K562 (cell line): ENCODE data around the gene RANBP3. TPM values are rescaled to one million over a fixed set of nuclear protein-coding genes. Genes with fewer than 3 reads are reported as not detected.
A peak's percentile ranks its signal among the peaks of the same experiment; 100 is the strongest.

Source experiments
- BRD9 ChIP-seq: fragments of 450-650 bp; IDR thresholded peaks from 2 replicates; pipeline ENCODE4 v1.6.1; 2018; ENCODE audit warnings: low read depth; ENCODE audit not compliant: partially characterized antibody
- CEBPB ChIP-seq: fragments of 450-650 bp; IDR thresholded peaks from 2 replicates; pipeline ENCODE4 v1.6.1; 2016; ENCODE audit warnings: missing genetic modification characterization, missing compliant biosample characterization
- ELF2 ChIP-seq: fragments of 250-450 bp; sonication (Bioruptor Pico); IDR thresholded peaks from 2 replicates; pipeline ENCODE4 v1.5.0; 2021; ENCODE audit warnings: mild to moderate bottlenecking
- HDAC1 ChIP-seq, 2 experiments: fragments of 450-650 bp; IDR thresholded peaks; 2 replicates each; pipeline ENCODE4 v1.6.1; 2016 to 2017; ENCODE audit warnings: inconsistent platforms in 1 of 2, mild to moderate bottlenecking in 1 of 2, moderate library complexity in 1 of 2
- KLF6 ChIP-seq: fragments of 250-450 bp; sonication (Bioruptor Pico); IDR thresholded peaks from 2 replicates; pipeline ENCODE4 v1.4.0; 2020; ENCODE audit warnings: mild to moderate bottlenecking, moderate library complexity, borderline replicate concordance
- LARP7 ChIP-seq: fragments of 450-650 bp; IDR thresholded peaks from 2 replicates; pipeline ENCODE4 v1.6.1; 2016
- LEF1 ChIP-seq: fragments of 450-650 bp; IDR thresholded peaks from 2 replicates; pipeline ENCODE4 v1.6.1; 2016; ENCODE audit warnings: mild to moderate bottlenecking
- MED1 ChIP-seq: sonication (generic); formaldehyde crosslinking; IDR thresholded peaks from 2 replicates; pipeline ENCODE4 v1.8.1; 2023; ENCODE audit warnings: missing genetic modification reagents, borderline replicate concordance
- PHB2 ChIP-seq: fragments of 450-650 bp; IDR thresholded peaks from 2 replicates; pipeline ENCODE4 v1.6.1; 2017; ENCODE audit warnings: low read depth
- RAD21 ChIP-seq, 2 experiments: fragments of 250-450 bp in 1 of 2; fragments of 450-650 bp in 1 of 2; sonication (Bioruptor Pico) in 1 of 2; formaldehyde crosslinking in 1 of 2; IDR thresholded peaks in 1 of 2; conservative IDR thresholded peaks in 1 of 2; 2 replicates each; pipeline versions ENCODE4 v1.4.0 to v1.8.0; 2020 to 2022; ENCODE audit warnings: mild to moderate bottlenecking in 2 of 2, moderate library complexity in 1 of 2
- RHOXF2B ChIP-seq: fragments of 250-450 bp; sonication (Bioruptor Pico); conservative IDR thresholded peaks from 2 replicates; pipeline ENCODE4 v1.5.1; 2021
- TARDBP ChIP-seq: fragments of 450-650 bp; IDR thresholded peaks from 2 replicates; pipeline ENCODE4 v1.6.1; 2016
- TRIM28 ChIP-seq: fragments of 450-650 bp; IDR thresholded peaks from 2 replicates; pipeline ENCODE4 v1.6.1; 2017
- polyA plus RNA-seq, 8 experiments: library from polyadenylated mRNA; depleted of rRNA in 4 of 8; stranded (reverse) in 5 of 8; unstranded in 3 of 8; fragments of >200 nt; fragmentation: Nextera tagmentation in 2 of 8; fragmentation: Illumina TruSeq in 1 of 8; extraction: Ambion mirVana in 2 of 8; extraction: Trizol in 1 of 8; gene quantifications; 2 replicates each; pipeline versions ENCODE4 v1.2.1 to v1.2.3, GENCODE V29; 2011 to 2014; ENCODE audit warnings: inconsistent platforms in 1 of 8, missing spikeins in 1 of 8
- total RNA-seq, 7 experiments: library from RNA; depleted of rRNA in 6 of 7; stranded (reverse); fragments of >200 nt in 6 of 7; fragmentation: Illumina TruSeq in 2 of 7; extraction: Trizol in 2 of 7; gene quantifications; 2 replicates each; pipeline versions ENCODE4 v1.2.1 to v1.2.3, GENCODE V29; 2011 to 2021; ENCODE audit warnings: low replicate concordance in 1 of 7
- TF ChIP-seq, protein P1 (sequence below): fragments of 250-450 bp; sonication (Bioruptor Pico); IDR thresholded peaks from 2 replicates; pipeline ENCODE4 v1.5.0; 2021; ENCODE audit warnings: mild to moderate bottlenecking, borderline replicate concordance
- TF ChIP-seq, protein P2 (sequence below): fragments of 250-450 bp; sonication (Bioruptor Pico); IDR thresholded peaks from 2 replicates; pipeline ENCODE4 v1.9.0; 2021; ENCODE audit warnings: mild to moderate bottlenecking, inconsistent platforms
- TF ChIP-seq, protein P3 (sequence below): fragments of 450-650 bp; conservative IDR thresholded peaks from 2 replicates; pipeline ENCODE4 v1.6.1; 2016; ENCODE audit warnings: missing genetic modification characterization, low read depth, mild to moderate bottlenecking, missing compliant biosample characterization, moderate library complexity
- TF ChIP-seq, protein P4 (sequence below): sonication (generic); formaldehyde crosslinking; IDR thresholded peaks from 2 replicates; pipeline ENCODE4 v1.8.0; 2022; ENCODE audit warnings: mild to moderate bottlenecking, low read depth, missing genetic modification reagents
- TF ChIP-seq, protein P5 (sequence below): sonication (generic); formaldehyde crosslinking; IDR thresholded peaks from 2 replicates; pipeline ENCODE4 v1.8.0; 2022; ENCODE audit warnings: missing genetic modification reagents, mild to moderate bottlenecking, moderate library complexity, borderline replicate concordance
- TF ChIP-seq, protein P6 (sequence below): fragments of 450-650 bp; IDR thresholded peaks from one replicate; pipeline ENCODE4 v1.6.1; 2018; ENCODE audit warnings: mild to moderate bottlenecking, moderate library complexity; ENCODE audit not compliant: partially characterized antibody

Gene RANBP3
- total and polyA plus RNA-seq, 9 of the 15 experiments (the other 6 are each of a cell fraction or from before 2014, with no cell fraction given): 0.90 to 95.1 (median 63.2) TPM

DNA sequence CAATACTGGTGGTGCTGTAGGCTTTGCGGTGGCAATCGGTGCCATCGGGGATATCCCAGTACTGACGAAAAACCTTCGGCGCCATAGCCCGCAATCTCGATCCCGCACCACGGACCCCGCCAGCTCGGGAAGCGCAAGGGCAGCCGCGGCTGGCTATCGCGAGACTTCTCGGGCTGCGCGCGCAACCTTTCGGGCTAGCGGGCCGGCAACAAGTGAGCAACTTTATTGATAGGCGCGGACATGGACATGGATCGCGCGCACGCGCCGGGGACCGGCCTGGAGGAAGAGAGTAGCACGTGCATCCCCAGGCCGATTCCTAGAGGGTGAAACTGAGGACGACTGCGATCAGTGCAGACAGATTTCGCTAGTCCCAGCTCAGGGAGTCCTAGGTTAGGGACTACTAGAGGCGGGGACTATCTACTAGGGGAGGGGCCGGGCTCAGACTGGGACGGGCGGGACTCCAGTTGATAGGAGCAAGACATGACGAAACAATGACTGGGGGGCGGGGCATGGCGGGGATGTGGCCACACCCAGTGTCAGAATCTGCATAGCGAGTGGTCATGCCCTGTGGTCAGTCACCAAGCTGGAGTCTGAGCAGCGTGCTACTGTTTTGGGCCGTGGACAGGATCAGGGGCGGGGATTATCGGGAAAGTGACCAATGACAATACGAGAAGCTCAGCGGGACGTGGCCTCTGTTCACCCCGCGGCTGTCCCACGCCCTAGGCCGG is 74.2 kb downstream of the RANBP3 start, which contains the start of gene NDUFA11 (continued):
- TF ChIP-seq RHOXF2B (CRISPR knock-in tag): no peak
- TF ChIP-seq, protein P1, sequence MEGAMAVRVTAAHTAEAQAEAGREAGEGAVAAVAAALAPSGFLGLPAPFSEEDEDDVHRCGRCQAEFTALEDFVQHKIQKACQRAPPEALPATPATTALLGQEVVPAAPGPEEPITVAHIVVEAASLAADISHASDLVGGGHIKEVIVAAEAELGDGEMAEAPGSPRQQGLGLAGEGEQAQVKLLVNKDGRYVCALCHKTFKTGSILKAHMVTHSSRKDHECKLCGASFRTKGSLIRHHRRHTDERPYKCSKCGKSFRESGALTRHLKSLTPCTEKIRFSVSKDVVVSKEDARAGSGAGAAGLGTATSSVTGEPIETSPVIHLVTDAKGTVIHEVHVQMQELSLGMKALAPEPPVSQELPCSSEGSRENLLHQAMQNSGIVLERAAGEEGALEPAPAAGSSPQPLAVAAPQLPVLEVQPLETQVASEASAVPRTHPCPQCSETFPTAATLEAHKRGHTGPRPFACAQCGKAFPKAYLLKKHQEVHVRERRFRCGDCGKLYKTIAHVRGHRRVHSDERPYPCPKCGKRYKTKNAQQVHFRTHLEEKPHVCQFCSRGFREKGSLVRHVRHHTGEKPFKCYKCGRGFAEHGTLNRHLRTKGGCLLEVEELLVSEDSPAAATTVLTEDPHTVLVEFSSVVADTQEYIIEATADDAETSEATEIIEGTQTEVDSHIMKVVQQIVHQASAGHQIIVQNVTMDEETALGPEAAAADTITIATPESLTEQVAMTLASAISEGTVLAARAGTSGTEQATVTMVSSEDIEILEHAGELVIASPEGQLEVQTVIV (CRISPR knock-in tag): no peak
- TF ChIP-seq, protein P2, sequence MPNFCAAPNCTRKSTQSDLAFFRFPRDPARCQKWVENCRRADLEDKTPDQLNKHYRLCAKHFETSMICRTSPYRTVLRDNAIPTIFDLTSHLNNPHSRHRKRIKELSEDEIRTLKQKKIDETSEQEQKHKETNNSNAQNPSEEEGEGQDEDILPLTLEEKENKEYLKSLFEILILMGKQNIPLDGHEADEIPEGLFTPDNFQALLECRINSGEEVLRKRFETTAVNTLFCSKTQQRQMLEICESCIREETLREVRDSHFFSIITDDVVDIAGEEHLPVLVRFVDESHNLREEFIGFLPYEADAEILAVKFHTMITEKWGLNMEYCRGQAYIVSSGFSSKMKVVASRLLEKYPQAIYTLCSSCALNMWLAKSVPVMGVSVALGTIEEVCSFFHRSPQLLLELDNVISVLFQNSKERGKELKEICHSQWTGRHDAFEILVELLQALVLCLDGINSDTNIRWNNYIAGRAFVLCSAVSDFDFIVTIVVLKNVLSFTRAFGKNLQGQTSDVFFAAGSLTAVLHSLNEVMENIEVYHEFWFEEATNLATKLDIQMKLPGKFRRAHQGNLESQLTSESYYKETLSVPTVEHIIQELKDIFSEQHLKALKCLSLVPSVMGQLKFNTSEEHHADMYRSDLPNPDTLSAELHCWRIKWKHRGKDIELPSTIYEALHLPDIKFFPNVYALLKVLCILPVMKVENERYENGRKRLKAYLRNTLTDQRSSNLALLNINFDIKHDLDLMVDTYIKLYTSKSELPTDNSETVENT (CRISPR knock-in tag): no peak
- TF ChIP-seq TARDBP: no peak
- peak in 1 of 2 experiments; percentile 92; a peak in 2 of 4 replicates for TF ChIP-seq HDAC1 (IDR thresholded peaks at IDR 0.05)
- TF ChIP-seq ELF2 (CRISPR knock-in tag): peak; percentile 58; the same call in 1 of the 2 replicates
- TF ChIP-seq, protein P3, sequence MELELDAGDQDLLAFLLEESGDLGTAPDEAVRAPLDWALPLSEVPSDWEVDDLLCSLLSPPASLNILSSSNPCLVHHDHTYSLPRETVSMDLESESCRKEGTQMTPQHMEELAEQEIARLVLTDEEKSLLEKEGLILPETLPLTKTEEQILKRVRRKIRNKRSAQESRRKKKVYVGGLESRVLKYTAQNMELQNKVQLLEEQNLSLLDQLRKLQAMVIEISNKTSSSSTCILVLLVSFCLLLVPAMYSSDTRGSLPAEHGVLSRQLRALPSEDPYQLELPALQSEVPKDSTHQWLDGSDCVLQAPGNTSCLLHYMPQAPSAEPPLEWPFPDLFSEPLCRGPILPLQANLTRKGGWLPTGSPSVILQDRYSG (tag): no peak
- TF ChIP-seq RAD21 (CRISPR knock-in tag; conservative IDR thresholded peaks at IDR 0.05 in 1 of 2, IDR thresholded peaks at IDR 0.05 in 1 of 2): no peak; a peak in 1 of 4 replicates
- TF ChIP-seq, protein P4, sequence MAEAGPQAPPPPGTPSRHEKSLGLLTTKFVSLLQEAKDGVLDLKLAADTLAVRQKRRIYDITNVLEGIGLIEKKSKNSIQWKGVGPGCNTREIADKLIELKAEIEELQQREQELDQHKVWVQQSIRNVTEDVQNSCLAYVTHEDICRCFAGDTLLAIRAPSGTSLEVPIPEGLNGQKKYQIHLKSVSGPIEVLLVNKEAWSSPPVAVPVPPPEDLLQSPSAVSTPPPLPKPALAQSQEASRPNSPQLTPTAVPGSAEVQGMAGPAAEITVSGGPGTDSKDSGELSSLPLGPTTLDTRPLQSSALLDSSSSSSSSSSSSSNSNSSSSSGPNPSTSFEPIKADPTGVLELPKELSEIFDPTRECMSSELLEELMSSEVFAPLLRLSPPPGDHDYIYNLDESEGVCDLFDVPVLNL (CRISPR knock-in tag): peak; percentile 59; the same call in 1 of the 2 replicates
- TF ChIP-seq TRIM28: peak; percentile 74; the same call in 1 of the 2 replicates
- TF ChIP-seq CEBPB: peak; percentile 87
- TF ChIP-seq LEF1: peak; percentile 26; the same call in 1 of the 2 replicates
- no peak for TF ChIP-seq PHB2
- TF ChIP-seq MED1 (CRISPR knock-in tag): no peak
- no peak for TF ChIP-seq LARP7
- peak; percentile 46 for TF ChIP-seq BRD9
- TF ChIP-seq, protein P5, sequence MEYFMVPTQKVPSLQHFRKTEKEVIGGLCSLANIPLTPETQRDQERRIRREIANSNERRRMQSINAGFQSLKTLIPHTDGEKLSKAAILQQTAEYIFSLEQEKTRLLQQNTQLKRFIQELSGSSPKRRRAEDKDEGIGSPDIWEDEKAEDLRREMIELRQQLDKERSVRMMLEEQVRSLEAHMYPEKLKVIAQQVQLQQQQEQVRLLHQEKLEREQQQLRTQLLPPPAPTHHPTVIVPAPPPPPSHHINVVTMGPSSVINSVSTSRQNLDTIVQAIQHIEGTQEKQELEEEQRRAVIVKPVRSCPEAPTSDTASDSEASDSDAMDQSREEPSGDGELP: peak; percentile 93
- TF ChIP-seq, protein P6, sequence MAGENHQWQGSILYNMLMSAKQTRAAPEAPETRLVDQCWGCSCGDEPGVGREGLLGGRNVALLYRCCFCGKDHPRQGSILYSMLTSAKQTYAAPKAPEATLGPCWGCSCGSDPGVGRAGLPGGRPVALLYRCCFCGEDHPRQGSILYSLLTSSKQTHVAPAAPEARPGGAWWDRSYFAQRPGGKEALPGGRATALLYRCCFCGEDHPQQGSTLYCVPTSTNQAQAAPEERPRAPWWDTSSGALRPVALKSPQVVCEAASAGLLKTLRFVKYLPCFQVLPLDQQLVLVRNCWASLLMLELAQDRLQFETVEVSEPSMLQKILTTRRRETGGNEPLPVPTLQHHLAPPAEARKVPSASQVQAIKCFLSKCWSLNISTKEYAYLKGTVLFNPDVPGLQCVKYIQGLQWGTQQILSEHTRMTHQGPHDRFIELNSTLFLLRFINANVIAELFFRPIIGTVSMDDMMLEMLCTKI: no peak
- TF ChIP-seq KLF6 (CRISPR knock-in tag): peak; percentile 46; the same call in 1 of the 2 replicates
